Prostate gland (tissue), 2 donors: ENCODE results near the gene HAPSTR1. TPM values are rescaled to one million over a fixed set of nuclear protein-coding genes. Genes with fewer than 3 reads are reported as not detected.
A peak's percentile ranks its signal among the peaks of the same experiment; 100 is the strongest.

Experiments
- DNase-seq: peaks from one replicate; pipeline ENCODE4 v3.0.0-alpha.2; 2019; ENCODE audit warnings: low spot score
- H3K27ac ChIP-seq, 2 donors: fragments of 200-600 bp; sonication (generic); 2 replicates each; pipeline ENCODE4 v1.5.1; 2017 to 2019
- H3K27me3 ChIP-seq: fragments of 200-600 bp; sonication (generic); replicated peaks from 2 replicates; pipeline ENCODE4 v1.5.1; 2019; ENCODE audit not compliant: insufficient read depth
- H3K36me3 ChIP-seq, 2 donors: fragments of 200-600 bp; sonication (generic); 1 replicate in 1 of 2; 2 replicates in 1 of 2; pipeline versions ENCODE4 v1.5.1 to v1.8.1; 2017 to 2019
- H3K4me1 ChIP-seq: fragments of 200-600 bp; sonication (generic); replicated peaks from 2 replicates; pipeline ENCODE4 v1.5.1; 2019
- H3K4me3 ChIP-seq, 2 donors: fragments of 200-600 bp; sonication (generic); 2 replicates each; pipeline ENCODE4 v1.5.1; 2017 to 2019
- H3K9me3 ChIP-seq: fragments of 200-600 bp; sonication (generic); 2 replicates; pipeline ENCODE4 v1.5.1; 2017
- CTCF ChIP-seq, 4 experiments: fragments of 200-600 bp in 2 of 4; fragments of 450-650 bp in 2 of 4; sonication (generic) in 2 of 4; IDR thresholded peaks; 1 replicate in 3 of 4; 2 replicates in 1 of 4; pipeline ENCODE4 v1.5.1; 2016 to 2019; ENCODE audit warnings: antibody characterized with exemption in 4 of 4, mild to moderate bottlenecking in 2 of 4, moderate library complexity in 2 of 4
- POLR2A ChIP-seq: fragments of 450-650 bp; IDR thresholded peaks from one replicate; pipeline ENCODE4 v1.6.1; 2016; ENCODE audit warnings: antibody characterized with exemption, mild to moderate bottlenecking
- POLR2AphosphoS5 ChIP-seq: sonication (generic); formaldehyde crosslinking; IDR thresholded peaks from one replicate; pipeline ENCODE4 v1.6.1; 2017; ENCODE audit warnings: antibody characterized with exemption
- WGBS: methylation state at CpG from one replicate; pipeline ENCODE4 v1.1.5; 2018; 5-methylcytosine and 5-hydroxymethylcytosine counted together
- intact Hi-C: fragments of 100-400 bp; cut with DNase I; formaldehyde crosslinking; loops from one replicate; pipeline ENCODE4 v1.14.2; 2022
- total RNA-seq, 2 donors: library from RNA; depleted of rRNA; stranded (reverse); fragments of >200 nt; gene quantifications; one replicate each; pipeline ENCODE4 v1.1.0, GENCODE V29; 2016

Gene HAPSTR1
- total RNA-seq, 2 donors from 2014 or later: 45.5 to 68.6 TPM

- 94% methylated on average over 13 of the region's 13 CpGs for WGBS
- Histone ChIP-seq H3K27me3 (no peaks in the 10 kb centered on the region), H3K4me1 (no peaks in the 10 kb centered on the region), H3K27ac (no peak overlapping the region), H3K9me3 (no peaks in the 10 kb centered on the region), H3K36me3 (no peaks in the 10 kb centered on the region), H3K4me3 (no peak overlapping the region)
- intact Hi-C loops: no loop called here
- DNase-seq: no peak
- no peak for TF ChIP-seq POLR2AphosphoS5
- TF ChIP-seq POLR2A: no peak
- TF ChIP-seq CTCF (IDR thresholded peaks at IDR 0.05): no peak
Measured at GRCh38 chr16:9136596-9136995, 45.2 kb downstream of the HAPSTR1 start.

GRCh38 chr16:9138021-9138680, 46.7 kb downstream of the HAPSTR1 start:
- no peak for TF ChIP-seq POLR2AphosphoS5
- TF ChIP-seq POLR2A: no peak
- TF ChIP-seq CTCF (IDR thresholded peaks at IDR 0.05): no peak
- no peak overlapping the region for H3K4me3 ChIP-seq
- no peaks in the 10 kb centered on the region for H3K27me3 ChIP-seq
- 85% methylated on average over 14 of the region's 14 CpGs for WGBS
- no peaks in the 10 kb centered on the region for H3K9me3 ChIP-seq
- no peak overlapping the region for H3K27ac ChIP-seq
- intact Hi-C loops: no loop called here
- no peaks in the 10 kb centered on the region for H3K36me3 ChIP-seq
- DNase-seq: no peak
- H3K4me1 ChIP-seq: no peaks in the 10 kb centered on the region

GRCh38 chr16:9138731-9139501, 47.5 kb downstream of the HAPSTR1 start:
- 13% methylated on average over 21 of the region's 21 CpGs for WGBS
- no peak overlapping the region for H3K27ac ChIP-seq
- H3K4me3 ChIP-seq: no peak overlapping the region
- peak; percentile 32 for DNase-seq
- no peaks in the 10 kb centered on the region for H3K27me3 ChIP-seq
- no peaks in the 10 kb centered on the region for H3K9me3 ChIP-seq
- no peaks in the 10 kb centered on the region for H3K36me3 ChIP-seq
- TF ChIP-seq CTCF (IDR thresholded peaks at IDR 0.05) (peak in 2 of 4 experiments; percentile 49 to 67), POLR2AphosphoS5 (no peak)
- H3K4me1 ChIP-seq: no peaks in the 10 kb centered on the region
- intact Hi-C loops: no loop called here

GRCh38 chr16:9139965-9140364, 48.5 kb downstream of the HAPSTR1 start:
- Histone ChIP-seq H3K9me3 (no peaks in the 10 kb centered on the region), H3K36me3 (no peaks in the 10 kb centered on the region), H3K27me3 (no peaks in the 10 kb centered on the region), H3K4me1 (no peaks in the 10 kb centered on the region), H3K27ac (no peak overlapping the region), H3K4me3 (no peak overlapping the region)
- TF ChIP-seq CTCF (IDR thresholded peaks at IDR 0.05) (no peak), POLR2A (no peak), POLR2AphosphoS5 (no peak)
- no peak for DNase-seq
- 96% methylated on average over 7 of the region's 7 CpGs for WGBS
- intact Hi-C loops: no loop called here

Other genes starting within 250 kb of the HAPSTR1 start
- gene CARHSP1, start 222.6 kb upstream of the HAPSTR1 start, total RNA-seq: 100 to 1,000 TPM in 1 of 2 donors, 10 to 100 TPM in 1; 51.0 to 146 TPM
- 1 to 10 TPM in 1 of 2 donors, not detected in 1; 2.3 TPM for gene LITAFD, start 209.3 kb upstream of the HAPSTR1 start, total RNA-seq
- gene USP7, start 127.7 kb upstream of the HAPSTR1 start, total RNA-seq: 10 to 100 TPM; 60.2 to 84.9 TPM